ENCODE measurements around the gene NUDT22.

The NUDT22 gene

DNA sequence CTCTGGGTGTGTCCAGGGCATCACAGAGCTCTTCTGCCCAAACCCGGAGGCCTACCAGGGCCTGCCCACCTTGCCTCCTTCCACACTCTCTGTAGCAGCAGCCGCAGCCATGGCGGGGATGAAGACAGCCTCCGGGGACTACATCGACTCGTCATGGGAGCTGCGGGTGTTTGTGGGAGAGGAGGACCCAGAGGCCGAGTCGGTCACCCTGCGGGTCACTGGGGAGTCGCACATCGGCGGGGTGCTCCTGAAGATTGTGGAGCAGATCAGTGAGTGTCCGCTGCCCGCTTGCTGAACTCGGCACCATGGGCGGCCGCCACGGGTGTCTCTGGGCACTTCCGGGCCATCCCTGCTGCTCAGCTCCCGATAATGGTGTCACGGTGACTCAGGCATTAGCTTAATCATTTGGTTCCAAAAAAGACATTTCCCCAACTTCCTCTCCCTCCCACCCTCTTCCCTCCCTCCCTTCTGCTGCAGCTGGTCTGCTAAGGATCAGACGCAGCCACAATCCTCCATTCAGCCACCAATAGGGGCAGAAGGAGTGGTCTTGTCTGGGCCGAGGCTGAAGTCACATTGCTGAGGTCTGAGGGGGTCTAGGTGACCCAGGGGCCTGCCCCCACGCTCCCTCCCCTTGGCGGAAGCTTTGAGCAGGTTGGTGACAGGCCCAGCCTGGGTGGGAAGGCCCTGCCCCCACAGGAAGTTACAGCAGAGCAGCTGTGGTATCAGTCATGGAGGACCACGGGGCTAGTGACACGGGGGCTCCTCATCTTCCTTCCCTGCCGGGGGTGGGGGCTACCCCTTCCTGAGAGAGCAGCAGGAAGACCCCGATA lies 18.6 kb upstream of the NUDT22 start:
- peak; percentile 89 for DNase-seq
- ATAC-seq: peak; percentile 84

DNA sequence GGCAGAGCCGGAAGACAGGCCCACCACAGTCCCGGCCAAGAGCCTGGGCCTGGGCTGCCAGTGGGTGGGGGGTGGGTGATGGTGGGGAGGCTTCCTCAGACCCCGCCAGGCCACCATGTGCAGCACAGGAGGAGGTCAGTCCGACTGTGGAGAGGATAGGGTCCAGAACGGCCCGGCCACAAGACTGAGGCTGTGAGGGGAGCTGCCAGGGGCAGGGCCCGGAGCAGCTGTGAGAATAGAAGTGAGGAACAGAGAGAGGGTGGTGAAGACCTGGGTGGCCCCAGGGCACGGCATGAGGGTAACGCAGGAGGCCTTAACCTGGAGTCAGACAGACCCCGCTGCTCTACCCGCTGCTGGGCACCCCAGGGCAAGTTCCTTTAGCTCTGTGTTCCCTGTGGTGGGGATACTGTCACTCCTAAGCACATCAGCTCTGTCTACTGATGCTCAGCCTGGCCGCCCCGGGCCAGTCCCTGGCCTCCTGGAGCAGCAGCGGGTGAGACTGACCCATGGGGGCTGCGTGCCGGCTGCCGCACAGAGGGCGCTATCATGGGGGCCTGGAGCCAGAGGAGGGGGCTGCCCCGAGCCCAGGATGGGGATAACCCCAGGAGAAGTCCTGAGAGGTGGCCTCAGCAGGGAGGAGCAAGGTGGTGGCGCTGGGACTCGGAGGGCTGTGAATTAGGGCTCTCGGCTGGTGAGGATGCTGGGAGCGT lies 17.8 kb upstream of the NUDT22 start:
- ATAC-seq: no peak
- no peak for DNase-seq

DNA sequence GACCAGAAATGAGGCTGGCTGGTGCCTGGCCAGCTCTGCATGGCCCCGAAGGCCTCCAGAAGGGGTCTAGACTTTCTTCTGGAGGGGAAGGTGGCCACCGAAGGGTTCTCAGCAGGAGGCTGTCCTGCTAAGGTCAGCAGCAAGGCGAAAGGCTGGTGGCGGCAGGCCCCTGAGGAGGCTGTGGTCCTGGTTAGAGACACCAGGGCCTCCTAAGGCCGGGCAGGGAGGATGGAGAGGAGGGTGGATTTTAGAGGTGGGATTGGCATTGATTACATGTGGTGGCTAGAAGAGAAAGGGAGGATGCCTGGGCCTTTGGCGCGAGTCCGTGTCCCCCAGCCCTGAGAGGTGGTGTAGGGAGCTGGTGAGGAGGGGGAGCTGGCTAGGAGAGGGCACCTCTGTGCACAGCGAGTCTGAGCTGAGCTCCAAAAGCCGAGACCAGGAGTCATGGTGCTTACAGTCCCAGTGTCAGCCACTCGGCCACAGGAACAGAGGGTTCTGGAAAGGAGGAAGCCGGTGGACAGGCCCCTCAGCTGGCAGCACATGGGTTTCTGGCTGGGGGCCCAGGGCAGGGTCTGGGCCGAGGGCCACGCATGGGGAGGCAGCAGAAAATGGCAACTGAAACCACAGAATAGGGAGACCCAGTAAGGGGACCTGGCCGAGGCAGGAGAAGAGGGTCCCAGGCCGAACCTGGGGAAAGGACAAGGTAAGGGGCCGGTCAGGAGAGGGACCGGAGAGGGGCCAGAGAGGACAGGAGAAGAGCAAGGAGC lies 17.1 kb upstream of the NUDT22 start:
- ATAC-seq: no peak
- no peak for DNase-seq

DNA sequence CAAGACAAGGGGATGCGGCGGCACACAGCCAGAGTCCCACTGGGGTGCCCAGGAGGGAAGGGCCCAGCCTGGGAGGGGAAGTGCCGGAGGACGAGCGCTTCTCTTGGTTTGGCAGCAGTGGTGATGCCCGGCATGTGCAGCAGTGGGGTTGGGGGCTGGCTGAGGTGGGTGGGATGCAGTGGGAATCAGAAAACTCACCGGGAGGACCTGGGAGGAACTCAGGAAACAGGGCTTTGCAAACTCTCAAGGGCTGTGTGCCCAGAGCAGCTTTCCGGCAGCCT lies 16.6 kb upstream of the NUDT22 start:
- ATAC-seq (no peak), DNase-seq (no peak)

DNA sequence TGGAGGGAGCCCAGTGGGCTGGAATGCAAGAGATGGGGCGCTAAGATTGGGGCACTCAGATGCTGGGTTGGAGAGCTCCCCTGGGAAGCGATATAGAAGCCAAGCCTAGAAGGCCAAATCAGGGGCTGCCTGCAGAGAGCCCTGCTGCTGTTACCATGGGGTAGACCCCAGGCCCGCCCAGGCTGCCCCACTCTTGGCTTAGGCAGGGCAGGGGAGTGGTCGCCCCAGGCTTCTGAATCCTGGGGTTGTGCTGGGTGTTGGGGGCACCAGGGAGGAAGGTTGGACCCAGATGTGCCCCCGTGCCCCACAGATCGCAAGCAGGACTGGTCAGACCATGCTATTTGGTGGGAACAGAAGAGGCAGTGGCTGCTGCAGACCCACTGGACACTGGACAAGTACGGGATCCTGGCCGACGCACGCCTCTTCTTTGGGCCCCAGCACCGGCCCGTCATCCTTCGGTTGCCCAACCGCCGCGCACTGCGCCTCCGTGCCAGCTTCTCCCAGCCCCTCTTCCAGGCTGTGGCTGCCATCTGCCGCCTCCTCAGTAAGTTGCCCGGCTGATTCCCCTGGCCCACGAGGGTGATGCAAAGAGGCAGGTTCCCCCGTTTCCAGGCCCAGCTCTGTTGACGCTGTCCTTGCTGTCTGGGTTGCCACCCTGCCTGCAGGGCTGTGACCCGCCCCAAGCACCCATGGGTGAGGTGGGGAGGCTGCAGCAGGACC lies 15.6 kb upstream of the NUDT22 start:
- DNase-seq: no peak
- no peak for ATAC-seq

DNA sequence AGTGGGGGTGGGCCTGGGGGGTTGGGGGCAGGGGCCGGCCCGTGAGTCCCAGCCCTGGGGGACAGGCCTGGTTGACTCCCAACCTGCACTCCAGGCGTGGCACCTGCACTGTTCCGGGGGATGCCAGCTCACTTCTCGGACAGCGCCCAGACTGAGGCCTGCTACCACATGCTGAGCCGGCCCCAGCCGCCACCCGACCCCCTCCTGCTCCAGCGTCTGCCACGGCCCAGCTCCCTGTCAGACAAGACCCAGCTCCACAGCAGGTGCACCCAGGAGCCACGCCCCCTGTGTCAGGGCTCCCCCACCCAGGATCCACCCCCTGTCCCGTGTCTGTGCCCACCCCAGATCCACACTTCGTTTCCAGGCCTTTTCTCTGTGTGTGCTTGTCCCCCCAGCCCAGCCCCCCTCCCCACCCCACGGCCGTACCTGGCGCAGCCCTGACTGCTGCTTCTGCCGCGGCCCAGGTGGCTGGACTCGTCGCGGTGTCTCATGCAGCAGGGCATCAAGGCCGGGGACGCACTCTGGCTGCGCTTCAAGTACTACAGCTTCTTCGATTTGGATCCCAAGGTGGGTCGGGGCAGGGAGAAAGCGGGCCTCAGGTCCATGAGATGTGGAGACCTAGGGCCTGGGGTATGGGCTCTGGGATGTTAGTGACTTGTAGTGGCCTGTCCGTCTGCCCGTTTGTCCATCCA lies 14.7 kb upstream of the NUDT22 start:
- DNase-seq (no peak), ATAC-seq (no peak)

DNA sequence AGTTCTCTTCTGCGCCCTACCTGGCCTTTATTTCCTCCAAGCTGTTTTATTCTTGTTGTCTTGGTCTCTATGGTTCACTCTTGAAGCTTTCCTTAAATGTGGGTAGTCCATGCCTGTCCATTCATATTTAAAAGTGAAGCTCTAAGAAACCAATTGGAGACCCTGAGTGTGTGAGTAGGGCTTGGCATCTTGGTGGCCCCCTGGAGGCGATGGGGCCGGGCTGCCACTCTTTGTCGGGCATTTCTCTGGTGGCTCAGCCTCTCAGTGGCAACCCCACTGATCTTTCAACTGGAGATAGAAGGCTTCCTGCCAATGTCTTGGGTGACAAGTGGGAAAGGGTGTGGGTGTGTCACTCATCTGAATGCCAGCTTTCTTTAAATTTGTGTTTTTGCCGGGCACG lies 9.2 kb upstream of the NUDT22 start:
- ATAC-seq: no peak
- DNase-seq: no peak

DNA sequence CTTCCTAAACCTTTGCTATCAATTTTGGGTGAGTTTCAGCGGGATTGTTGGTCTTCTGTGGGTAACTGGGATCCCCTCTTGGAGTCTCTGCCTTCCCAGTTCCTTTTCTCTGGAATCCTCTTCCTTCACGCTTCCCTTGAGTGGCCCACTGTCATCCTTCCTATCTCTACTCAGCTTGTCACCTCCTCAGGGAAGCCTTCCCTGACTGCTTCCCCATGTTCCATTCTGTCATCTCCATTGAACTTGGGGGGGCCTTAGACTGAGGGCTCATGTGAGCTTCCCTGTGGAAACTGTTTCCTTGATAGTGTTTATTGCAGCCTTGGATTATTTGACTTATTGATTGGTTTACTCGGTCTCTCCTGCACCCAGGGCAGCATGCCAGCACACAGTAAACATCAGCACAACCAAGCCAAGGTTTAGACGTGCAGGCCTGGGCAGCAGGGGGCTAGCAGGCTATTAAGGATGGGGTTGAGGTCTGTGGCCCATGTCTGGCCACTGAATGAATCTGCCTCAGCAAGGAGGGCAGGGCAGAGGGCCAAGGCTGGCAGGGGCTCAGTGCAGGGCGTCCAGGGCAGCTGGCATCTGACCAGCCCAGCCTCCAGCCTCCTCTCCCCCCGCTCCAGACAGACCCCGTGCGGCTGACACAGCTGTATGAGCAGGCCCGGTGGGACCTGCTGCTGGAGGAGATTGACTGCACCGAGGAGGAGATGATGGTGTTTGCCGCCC lies 7.3 kb upstream of the NUDT22 start:
- ATAC-seq: no peak
- no peak for DNase-seq

DNA sequence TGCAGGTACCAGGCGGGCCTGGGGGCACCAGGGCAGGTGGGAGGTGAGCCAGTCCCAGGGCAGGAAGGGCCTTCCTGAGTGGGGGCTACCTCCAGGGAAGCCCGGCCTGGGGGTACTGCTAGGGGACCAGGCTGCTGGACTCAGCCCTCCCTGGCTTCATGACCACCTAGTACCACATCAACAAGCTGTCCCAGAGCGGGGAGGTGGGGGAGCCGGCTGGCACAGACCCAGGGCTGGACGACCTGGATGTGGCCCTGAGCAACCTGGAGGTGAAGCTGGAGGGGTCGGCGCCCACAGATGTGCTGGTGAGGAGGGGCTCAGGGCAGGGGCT lies 6.8 kb upstream of the NUDT22 start:
- no peak for ATAC-seq
- no peak for DNase-seq

DNA sequence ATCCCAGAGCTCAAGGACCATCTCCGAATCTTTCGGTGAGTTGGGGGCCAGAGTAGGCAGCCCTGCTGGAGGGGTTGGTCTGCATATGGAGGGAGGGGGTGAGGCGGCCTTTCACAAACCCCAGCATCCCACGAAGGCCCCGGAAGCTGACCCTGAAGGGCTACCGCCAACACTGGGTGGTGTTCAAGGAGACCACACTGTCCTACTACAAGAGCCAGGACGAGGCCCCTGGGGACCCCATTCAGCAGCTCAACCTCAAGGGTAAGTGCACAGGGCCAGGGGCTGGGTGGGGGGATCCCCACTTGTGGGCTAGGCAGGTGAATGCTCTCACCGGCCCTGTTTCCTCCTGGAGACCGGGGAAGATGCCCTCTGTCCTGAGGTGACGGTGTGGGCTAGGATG lies 6.3 kb upstream of the NUDT22 start:
- no peak for DNase-seq
- no peak for ATAC-seq

DNA sequence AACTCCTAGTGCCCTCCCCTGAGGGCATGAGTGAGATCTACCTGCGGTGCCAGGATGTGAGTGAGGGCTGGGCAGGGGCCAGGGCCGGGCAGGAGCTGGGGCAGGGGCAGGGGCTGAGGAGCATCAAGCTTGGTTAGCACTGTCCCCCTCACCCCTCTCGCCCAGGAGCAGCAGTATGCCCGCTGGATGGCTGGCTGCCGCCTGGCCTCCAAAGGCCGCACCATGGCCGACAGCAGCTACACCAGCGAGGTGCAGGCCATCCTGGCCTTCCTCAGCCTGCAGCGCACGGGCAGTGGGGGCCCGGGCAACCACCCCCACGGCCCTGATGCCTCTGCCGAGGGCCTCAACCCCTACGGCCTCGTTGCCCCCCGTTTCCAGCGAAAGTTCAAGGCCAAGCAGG lies 5.8 kb upstream of the NUDT22 start:
- ATAC-seq (no peak), DNase-seq (no peak)

DNA sequence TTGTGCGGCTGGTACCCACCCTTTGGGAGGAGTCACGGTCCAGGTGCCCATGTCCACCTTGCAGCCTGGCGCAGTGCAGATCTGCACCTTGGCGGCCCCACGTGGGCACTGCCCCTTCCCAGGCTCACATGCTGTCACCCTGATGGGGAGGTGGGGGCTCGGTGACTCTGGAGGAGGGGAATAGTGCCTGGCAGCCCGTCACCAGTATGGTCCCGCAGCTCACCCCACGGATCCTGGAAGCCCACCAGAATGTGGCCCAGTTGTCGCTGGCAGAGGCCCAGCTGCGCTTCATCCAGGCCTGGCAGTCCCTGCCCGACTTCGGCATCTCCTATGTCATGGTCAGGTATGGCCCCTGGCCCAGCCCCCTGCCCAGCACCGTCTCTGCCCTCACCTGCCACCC lies 5.3 kb upstream of the NUDT22 start:
- ATAC-seq (no peak), DNase-seq (no peak)

DNA sequence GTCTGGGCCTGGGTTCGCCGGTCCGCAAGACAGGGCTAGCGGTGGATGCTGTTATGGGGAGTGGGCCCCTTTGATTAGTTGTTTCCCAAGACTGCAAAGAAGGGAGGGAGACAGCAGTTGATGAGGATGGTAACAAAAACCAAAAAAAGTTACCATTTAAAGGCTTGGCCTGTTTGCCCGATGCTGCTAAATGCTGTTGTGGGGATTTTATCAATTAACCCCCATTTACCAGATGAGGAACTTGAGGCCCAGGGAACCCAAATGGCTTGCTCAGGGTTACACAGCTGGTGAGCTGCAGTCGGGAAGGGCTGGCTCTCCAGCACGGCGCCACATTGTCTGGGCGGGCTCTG lies 3.4 kb upstream of the NUDT22 start:
- DNase-seq (no peak), ATAC-seq (no peak)

DNA sequence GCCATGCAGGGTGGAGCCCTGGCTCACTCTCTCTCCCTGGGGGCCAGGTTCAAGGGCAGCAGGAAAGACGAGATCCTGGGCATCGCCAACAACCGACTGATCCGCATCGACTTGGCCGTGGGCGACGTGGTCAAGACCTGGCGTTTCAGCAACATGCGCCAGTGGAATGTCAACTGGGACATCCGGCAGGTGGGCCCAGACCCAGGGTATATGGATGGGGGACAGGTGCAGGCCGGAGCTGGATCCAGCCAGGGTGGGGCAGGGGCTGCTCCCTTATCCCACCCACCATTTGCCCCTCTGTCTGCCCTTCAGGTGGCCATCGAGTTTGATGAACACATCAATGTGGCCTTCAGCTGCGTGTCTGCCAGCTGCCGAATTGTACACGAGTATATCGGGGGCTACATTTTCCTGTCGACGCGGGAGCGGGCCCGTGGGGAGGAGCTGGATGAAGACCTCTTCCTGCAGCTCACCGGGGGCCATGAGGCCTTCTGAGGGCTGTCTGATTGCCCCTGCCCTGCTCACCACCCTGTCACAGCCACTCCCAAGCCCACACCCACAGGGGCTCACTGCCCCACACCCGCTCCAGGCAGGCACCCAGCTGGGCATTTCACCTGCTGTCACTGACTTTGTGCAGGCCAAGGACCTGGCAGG lies 2.9 kb upstream of the NUDT22 start:
- no peak for DNase-seq
- no peak for ATAC-seq

DNA sequence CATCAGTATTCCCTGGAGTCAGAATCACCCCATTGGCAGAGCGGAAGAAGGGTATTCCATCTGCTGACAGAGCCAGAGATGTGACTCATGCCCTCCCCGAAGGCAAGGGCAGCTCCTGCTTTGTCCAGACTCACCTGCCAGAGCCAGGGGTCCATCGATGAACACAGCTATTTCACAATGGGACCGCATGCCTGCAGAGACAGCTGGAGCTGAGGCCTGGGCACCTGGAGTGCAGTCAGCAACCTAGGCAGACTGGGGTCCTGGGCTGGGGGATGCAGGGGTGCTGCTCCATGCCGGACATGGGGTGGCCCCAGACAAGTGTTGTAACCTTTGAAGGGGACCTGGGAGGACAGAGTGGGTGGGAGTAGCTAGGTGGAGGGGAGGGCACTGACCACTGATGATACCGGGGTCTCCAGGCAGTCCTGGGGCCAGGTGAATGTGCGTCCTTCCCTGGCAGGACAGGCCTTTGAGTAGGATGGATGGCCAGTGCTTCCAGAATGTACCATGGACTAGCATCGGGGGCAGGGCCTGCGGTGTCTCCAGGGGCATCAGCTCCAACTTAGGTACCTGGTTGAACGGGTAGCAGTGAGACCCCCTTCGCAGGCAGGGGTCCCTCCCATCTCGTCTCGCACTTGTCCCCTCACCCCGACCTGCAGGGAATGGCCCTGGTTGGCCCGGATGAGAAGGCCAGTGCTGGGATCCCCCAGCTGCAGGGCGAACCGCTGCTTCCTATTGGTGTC lies 1.8 kb upstream of the NUDT22 start:
- DNase-seq (no peak), ATAC-seq (no peak)

DNA sequence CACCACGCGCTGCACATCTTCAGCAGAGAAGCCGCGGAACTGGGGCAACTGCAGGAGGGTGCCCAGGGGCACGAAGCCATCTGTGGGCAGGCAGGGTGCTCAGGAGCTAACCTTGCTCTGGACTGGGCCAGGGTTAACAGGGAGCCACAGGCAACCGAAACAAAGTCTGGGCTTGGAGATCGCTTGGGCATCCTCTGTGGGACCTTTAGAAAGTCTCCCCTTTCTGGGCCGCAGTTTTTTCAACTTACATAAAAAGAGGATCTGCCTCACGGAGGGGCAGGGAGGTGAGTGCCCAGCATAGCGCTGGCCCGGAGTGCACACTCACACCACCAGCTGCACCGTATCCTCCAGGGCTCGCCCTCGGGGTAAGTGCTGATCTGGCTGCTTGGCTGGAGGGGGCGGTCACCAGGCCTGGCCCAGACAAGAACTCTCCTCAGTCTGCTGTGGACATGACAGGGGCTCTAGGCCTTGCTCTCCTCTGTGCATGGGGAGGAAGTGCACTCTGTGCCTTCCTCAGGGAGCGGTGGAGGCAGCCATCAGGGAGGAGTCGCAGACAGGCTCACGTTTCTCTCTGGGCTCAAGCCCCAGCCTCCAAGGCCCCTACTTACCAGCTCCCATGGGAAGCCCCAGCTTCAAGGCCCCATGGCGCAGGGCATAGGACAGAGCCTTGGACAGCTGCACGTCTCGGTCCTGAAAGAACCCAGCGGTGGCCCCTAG lies 1.0 kb upstream of the NUDT22 start:
- ATAC-seq (no peak), DNase-seq (no peak)

DNA sequence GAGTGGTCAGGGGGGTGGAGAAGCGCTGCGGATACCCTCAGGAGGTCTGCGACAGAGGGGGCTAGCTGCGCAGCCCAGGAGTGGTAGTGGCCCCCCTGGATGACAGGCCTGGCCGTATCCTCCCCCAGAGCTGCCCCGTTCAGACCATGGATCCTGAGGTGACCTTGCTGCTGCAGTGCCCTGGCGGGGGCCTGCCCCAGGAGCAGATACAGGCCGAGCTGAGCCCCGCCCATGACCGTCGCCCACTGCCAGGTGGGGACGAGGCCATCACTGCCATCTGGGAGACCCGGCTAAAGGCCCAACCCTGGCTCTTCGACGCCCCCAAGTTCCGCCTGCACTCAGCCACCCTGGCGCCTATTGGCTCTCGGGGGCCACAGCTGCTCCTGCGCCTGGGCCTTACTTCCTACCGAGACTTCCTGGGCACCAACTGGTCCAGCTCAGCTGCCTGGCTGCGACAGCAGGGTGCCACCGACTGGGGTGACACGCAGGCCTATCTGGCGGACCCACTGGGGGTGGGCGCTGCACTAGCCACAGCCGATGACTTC lies 505 bp downstream of the NUDT22 start:
- peak; percentile 77 for DNase-seq
- ATAC-seq: peak; percentile 61

DNA sequence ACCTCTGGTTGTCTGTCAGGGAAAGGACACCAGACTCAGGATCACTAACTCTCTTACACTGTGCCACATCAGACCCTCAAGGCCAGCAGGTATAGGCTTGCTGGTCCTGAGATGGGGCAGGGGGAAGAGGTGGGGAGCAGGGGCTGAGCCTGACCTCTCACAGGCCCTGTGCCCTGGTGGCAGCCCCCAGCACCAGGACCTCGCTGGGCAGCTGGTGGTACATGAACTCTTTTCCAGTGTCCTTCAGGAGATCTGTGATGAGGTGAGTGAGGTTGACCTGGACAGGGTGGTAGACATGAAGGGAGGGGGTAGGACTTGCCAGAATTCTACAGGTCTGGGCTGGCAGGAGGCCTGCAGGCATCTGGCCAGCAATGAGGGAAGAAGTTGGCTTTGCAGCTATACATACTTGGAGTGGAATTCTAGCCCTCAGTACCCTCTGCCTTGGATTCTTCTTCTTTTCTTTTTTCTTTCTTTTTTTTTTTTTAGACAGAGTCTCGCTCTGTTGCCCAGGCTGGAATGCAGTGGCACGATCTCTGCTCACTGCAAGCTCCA lies 1.4 kb downstream of the NUDT22 start:
- ATAC-seq: no peak

DNA sequence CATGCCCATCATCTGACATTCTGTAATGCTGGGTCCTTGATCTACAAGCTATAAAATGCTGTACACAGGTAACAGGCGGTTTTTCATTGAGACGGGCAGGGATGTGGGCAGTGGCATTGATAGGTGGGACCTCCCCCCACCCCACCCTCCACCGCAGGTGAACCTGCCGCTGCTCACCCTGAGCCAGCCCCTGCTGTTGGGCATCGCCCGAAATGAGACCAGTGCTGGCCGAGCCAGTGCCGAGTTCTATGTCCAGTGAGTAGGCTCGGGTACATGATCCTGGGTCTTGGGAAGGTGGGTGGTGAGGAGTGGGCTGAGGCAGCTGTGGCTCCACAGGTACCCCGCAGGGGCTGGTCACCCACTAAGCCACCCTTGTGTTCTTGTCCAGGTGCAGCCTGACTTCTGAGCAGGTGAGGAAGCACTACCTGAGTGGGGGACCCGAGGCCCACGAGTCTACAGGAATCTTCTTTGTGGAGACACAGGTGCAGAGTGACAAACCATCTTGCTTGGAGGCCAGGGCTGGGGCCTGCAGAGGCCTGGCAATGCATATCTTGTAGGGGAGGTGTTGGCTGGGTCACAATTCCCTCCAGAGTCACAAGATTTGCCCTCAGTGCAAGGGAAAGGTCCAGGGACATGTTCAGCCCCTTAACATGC lies 3.1 kb downstream of the NUDT22 start:
- DNase-seq (no peak), ATAC-seq (no peak)

More for the DNA sequence above, 1.4 kb downstream of the NUDT22 start:
- no peak for DNase-seq

All from stimulated activated naive CD8-positive, alpha-beta T cell treated with anti-CD3 and anti-CD28 coated beads, Interleukin-15, Interleukin-2, amounts not matched to agents 100 U/mL and 50 U/mL, for 24 hours (primary cell).